NCI-H2081 treated with DMSO at 0.1 percent for 48 hours (cell line): ENCODE measurements around the gene MEX3B.
"Not testable (repeated sequence)": the region's sequence is repeated elsewhere in the genome, so short reads cannot be mapped to it uniquely, and the experiment has no call there.

ENCODE experiments used
- DNase-seq: peaks from one replicate; lab custom pipeline; 2025; lab: John Stamatoyannopoulos, UW

MEX3B gene

DNA sequence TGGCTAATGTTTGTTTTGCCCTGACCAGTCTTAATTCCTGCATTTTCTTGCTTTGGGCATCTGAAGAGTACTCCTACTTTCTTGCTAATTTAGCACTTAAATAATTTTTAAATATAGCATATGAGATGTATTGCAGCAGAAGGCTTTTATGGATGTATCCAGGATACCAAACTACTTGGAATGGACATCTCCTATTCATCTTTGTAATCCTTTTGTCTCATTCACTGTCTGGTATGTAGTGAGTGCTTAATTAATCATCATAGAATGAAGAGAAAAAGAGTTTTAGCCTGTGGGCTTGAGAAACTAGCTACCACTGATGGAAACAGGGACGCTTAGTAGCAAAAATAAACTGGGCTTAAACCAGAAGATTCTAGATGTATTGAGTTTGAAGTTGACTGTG lies 40.6 kb downstream of the MEX3B start:
- no peak for DNase-seq

DNA sequence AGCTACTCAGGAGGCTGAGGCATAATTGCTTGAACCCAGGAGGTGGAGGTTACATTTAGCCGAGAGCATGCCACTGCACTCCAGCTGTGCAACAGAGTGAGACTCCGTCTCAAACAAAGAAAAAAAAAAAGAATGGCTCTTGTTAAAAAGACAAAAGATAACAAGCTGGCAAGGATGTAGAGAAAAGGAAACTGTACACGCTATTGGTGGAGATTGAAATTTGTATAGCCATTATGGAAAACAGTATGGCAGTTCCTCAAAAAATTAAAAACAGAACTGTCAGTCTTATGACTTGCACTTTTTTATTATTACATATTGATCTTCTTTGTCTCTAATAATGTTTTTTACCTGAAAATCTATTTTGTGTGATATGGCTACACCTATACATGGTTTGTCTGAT lies 41.9 kb downstream of the MEX3B start:
- DNase-seq = no peak

DNA sequence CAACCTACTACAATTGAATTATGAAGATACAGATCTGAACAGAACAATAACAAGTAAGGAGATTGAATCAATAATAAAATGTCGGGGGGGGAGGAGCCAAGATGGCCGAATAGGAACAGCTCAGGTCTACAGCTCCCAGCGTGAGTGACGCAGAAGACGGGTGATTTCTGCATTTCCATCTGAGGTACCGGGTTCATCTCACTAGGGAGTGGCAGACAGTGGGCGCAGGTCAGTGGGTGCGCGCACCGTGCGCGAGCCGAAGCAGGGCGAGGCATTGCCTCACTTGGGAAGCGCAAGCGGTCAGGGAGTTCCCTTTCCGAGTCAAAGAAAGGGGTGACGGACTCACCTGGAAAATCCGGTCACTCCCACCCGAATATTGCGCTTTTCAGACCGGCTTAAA lies 50.7 kb downstream of the MEX3B start:
- DNase-seq = not testable (repeated sequence)

DNA sequence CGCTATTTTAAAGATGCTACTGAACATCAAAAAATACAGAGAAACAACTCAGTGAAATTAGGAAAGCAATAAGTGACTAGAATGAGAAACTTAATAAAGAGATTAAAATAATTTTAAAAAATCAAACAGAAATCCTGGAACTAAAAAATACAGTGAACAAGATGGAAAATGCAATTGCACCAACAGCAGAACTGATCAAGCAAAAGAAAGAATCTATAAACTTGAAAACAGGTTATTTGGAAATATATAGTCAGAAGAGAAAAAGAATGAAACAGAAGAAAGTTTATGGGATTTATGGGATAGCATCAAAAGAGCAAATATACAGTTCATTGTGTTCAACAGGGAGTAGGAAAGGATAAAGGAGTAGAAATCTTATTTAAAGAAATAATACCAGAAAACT lies 53.3 kb downstream of the MEX3B start:
- DNase-seq = no peak
